ENCODE data around the gene LMO1. TPM values are rescaled to one million over a fixed set of nuclear protein-coding genes. Genes with fewer than 3 reads are reported as not detected.

The LMO1 gene
- total RNA-seq, 2 experiments from 2014 or later, result not detected

DNA sequence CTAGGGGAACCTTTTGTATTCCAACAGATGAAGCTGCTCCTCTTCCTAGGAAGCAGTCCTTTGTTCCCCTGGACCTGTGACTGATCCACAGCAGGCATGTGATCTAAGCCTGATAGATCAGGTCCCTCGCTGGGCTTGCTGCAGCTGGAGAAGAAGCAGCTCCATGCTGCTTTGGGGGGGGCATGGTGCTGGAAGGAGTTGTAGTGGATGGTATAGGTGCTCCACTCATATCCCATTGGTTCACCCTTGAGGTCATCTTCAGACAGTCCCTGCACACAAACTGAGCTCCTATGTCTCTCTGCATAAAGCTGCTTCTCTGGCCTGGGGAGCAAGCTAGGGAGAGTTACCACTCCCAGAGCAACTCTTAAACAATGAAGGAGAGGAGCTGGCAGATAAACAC lies 85.4 kb downstream of the LMO1 start:
- Mint-ChIP-seq H3K9me3 (no peaks in the 10 kb centered on the region), H3K4me3 (no peak overlapping the region), H3K27ac (no peak overlapping the region), H3K27me3 (peaks cover 22% of the 10 kb centered on the region), H3K4me1 (peaks cover 2% of the 10 kb centered on the region), H3K36me3 (no peaks in the 10 kb centered on the region)
- no peak for ATAC-seq (ENCODE audit: low read depth)
- no peak for DNase-seq
- POLR2A ChIA-PET, result no interaction called here

DNA sequence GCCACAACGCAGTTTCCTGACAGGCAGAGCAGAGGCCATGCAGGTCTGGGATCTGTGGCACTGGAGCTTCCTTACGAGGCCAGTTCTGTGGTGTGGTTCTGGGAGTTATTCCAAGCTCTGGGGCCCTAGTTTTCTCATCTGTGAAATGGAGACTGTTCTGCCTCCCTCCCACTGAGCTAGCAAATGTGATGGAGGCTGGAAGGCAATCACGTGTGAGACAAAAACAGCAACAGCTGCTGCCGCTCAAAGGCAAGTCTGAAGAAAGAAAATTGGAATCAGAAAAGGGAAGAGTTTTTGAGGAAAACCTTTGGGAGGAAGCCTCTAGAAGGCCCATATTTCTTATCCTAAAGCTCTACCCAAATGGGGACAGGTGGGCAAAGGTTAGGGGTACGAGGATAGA lies 86.5 kb downstream of the LMO1 start:
- Mint-ChIP-seq H3K27ac (no peak overlapping the region), H3K4me3 (no peak overlapping the region), H3K4me1 (peaks cover 2% of the 10 kb centered on the region), H3K27me3 (peaks cover 18% of the 10 kb centered on the region), H3K36me3 (no peaks in the 10 kb centered on the region), H3K9me3 (no peaks in the 10 kb centered on the region)
- ATAC-seq (ENCODE audit: low read depth) (no peak), DNase-seq (no peak)
- POLR2A ChIA-PET, result no interaction called here

Other genes starting within 250 kb of the LMO1 start
- under 1 TPM in 1 of 2 experiments, not detected in 1; 0.14 TPM for gene TUB, start 182.7 kb downstream of the LMO1 start, total RNA-seq
- 10 to 100 TPM; 18.6 to 18.7 TPM for gene RIC3, start 94.9 kb downstream of the LMO1 start, total RNA-seq